NCI-H187 treated with DMSO at 0.1 percent for 48 hours (cell line): ENCODE results near the gene XRCC5.

Experiments
- DNase-seq: peaks from one replicate; lab custom pipeline; 2025; lab: John Stamatoyannopoulos, UW

The XRCC5 gene

DNA sequence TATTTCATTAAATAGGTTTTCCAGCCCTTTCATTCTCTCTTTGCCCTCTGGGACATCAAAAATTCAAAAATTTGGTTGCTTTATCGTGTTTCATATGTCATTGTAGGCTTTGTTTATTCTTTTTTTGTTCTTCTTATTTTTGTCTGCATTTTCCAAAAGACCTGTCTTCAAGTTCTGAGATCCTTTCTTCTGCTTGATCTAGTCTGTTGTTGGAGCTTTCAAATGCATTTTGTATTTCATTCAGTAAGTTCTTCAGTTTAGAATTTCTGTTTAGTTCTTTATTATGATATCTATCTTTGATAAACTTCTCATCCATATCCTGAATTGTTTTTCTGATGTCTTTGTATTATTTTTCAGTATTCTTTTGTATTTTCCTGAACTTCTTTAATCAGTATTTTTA, 123.6 kb downstream of the XRCC5 start:
- DNase-seq, result no peak

- no peak for DNase-seq
Measured at GRCh38 chr2:216233281-216233995, 124.3 kb downstream of the XRCC5 start.

DNA sequence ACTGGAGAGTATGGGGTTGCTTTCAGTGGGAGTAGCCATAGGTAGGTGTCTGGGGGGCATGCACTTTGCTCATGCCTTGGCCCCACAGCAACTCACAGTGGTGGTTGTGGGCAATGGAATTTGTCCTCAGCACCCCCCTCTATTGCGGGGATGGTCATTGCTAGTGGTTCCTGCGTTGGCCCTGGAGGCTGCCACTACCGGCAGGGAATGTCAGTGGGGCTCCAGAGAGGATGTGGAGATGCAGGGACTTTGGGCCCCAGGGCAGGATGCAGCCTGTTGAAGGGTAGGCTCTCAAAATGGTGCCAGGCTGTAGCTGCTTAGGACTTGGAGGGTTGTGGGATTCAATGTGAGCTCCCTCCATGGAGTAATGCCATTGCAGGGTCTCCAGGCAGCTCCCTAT, 125.0 kb downstream of the XRCC5 start:
- no peak for DNase-seq

DNA sequence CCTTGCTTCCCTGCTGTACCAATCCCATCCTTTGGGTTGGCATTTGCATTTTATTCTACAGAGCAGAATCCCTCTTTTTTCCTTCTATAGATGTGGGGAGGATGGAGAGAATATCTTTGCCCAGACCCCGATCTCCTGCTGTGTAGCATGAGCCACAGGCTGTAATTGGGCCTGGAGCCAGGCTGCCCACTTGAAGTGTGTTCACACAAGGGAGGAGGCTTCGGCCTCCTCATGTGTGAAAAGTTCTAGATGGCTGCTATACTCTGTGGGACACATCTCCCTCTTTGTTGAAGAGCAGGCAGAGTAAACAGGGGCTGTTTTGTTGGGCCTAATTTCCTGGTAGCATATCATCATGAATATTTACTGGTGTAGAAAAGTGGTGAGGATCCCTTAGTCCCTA, 126.3 kb downstream of the XRCC5 start:
- no peak for DNase-seq

DNA sequence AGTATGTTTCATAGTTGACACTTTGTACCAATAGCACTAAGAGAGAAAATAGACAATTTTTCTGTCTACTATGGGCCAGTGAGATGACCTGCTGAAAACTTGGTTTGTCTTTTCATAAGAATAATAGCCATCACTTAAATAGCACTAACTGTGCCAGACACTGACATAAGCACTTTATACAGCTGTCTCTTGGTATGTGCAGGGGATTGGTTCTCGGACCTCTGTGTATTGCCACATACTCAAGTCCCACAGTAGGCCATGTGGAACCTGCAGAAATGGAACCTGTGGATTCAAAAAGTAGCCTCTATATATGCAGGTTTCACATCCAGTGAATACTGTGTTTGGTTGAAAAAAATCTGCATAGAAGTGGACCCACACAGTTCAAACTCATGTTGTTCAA, 126.7 kb downstream of the XRCC5 start:
- DNase-seq, result no peak

- no peak for DNase-seq
Measured at GRCh38 chr2:216236486-216236885, 127.3 kb downstream of the XRCC5 start.

DNA sequence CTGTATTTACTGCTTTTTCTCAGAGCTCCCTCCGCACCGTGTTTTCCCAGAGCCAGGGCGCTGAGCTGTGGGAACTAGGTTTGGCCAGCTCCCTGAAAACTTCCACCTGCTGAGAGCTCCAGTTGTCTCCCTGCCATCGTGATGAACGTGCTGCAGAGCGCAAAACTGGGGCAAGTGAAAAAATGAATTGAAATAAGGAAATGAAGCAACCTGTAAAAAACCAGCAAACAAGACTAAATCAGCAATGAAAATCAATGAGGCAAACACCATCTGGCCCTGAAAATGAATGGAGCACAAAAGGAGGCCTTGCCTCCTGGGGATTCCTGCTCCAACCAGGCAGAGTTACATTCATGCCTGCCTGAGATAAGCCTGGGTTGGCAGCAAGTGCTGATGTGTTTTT, 133.2 kb downstream of the XRCC5 start:
- DNase-seq, result no peak

- DNase-seq, result no peak
Measured at GRCh38 chr2:216243026-216243425, 133.9 kb downstream of the XRCC5 start.

DNA sequence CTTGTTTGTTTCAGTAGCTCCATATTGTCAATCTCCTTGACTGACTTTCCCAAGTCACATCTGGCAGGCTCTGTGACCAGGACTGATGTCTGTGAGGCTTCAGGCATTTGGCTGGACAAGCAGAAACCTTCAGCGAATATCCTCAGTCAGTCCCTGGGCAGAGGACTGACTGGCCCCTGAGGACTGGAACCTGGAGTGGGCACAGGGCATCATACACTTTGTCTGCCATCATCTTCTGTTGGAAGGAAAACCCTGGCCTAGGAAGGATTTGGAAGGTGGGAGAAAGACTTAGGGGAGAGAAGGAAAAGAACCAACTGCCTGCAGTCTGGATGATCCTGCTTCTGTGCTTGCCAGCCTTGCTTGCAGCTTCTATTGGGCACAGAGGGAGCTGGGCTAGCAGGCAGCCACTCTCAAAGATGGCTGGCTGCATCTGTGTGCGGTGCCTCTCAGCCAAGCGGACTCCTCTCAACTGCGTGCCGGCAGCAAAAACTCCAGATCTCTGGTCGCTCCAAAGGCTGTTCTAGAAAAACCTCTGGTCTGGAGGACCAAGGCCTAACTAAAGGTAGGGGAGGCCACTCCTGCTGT, 136.3 kb downstream of the XRCC5 start:
- no peak for DNase-seq

DNA sequence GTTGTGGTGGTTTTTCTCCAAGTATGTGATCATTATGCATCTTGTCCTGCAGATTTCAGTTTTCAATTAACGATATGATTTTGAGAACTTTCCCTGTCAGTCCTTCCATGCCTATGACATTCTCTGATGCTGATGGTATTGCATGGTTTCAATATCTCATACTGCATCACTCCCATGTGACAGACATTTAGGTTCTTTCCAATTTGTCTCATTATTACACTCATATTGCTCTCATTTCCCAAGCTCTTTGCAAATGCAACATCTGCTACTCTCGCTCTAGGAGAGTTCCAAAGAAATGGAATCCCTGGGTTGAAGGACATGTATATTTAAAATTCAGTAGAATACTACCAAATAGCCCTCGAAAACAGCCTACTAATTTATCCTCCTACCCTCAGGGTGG, 137.6 kb downstream of the XRCC5 start:
- DNase-seq, result no peak
